HG03108 (cell line): ENCODE data around the gene SPTLC2.
"Not testable (repeated sequence)": the region's sequence is repeated elsewhere in the genome, so short reads cannot be mapped to it uniquely, and the experiment has no call there.

Experiments
- ATAC-seq: cut with Tn5 transposase; IDR thresholded peaks from one replicate; pipeline ENCODE4 v1.9.1; 2021; ENCODE audit warnings: moderate library complexity; ENCODE audit not compliant: unreplicated experiment

Gene SPTLC2

DNA sequence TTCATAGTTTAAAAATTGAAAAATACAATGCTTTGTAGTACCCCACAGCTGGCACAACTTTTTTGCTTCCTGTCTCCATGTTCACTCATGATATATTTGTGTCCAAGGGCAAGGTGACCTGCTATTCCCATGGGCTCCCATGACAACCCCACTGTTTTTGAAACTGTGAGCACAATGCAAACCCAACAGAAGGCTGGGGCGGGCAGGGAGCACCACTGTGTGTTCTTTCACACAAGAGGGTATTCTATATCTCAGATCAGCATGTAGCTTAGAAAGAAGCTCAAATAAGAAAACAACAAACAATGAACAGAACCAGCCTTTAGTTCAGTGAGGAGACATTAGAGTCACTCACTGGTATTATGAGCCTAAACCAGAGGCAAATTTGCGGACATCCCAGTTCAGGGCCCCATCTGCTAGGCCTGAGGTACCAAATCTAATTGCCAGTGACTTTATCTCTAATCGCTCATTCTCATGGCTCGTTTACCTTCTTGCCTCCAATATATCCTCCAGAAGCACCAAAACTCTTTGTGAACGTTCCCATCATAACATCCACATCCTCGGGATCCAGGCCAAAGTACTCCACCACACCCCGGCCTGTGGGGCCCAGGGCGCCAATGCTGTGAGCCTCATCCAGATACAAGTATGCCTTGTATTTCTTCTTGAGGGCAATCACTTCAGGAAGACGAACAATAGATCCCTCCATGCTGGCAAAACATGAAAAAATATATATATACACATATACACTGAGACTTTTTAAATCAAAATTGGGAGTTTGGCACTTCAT, 61.4 kb downstream of the SPTLC2 start:
- no peak for ATAC-seq

DNA sequence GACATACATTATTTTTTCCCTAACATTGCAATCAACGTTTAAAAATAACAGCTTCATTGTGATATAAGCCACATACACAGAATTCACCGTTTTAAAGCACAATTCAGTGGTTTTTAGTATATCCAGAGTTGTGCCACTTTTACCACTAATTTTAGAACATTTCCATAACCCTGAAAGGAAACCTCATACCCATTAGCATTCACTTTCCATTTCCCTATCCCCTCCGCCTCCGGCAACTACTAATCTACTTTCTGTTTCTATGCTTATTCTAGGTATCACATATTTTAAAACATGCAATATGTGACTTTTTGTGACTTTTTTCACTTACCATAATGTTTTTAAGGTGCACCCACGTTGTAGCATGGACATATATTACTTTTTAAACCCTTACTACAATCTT, 62.2 kb downstream of the SPTLC2 start:
- peak; percentile 59 for ATAC-seq

GRCh38 chr14:77549451-77549850, 67.0 kb downstream of the SPTLC2 start:
- ATAC-seq = no peak

DNA sequence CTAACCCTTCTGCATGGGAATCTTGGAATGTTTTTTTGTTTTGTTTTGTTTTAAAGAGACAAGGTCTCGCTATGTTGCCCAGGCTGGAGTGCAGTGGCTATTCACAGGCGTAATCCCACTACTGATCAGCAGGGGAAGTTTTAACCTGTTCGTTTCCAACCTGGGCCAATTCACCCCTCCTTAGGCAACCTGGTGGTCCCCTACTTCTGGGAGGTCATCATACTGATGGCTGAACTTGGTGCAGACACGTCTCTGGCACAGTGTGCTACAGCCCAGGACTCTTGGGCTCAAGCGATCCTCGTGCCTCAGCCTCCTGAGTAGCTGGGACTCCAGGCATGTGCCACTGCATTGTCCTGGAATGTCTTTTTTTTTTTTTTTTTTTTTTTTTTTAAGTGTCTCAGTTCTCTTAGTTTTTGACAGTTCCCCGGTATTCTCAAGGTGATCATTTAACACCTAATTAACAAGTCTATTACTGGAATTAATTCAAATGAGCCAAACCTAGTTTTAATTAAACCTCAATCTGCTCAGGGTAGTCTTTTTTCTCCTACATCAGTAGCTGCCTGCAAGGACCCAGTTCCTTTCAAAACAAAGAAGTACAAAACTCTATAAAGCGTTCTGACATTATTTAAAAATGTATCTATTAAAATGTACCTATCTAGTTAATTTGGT, 68.8 kb downstream of the SPTLC2 start:
- ATAC-seq = no peak

- not testable (repeated sequence) for ATAC-seq
Measured at GRCh38 chr14:77545171-77545570, 71.3 kb downstream of the SPTLC2 start.

- no peak for ATAC-seq
Measured at GRCh38 chr14:77544571-77544970, 71.9 kb downstream of the SPTLC2 start.

GRCh38 chr14:77543637-77544334, 72.7 kb downstream of the SPTLC2 start:
- no peak for ATAC-seq

DNA sequence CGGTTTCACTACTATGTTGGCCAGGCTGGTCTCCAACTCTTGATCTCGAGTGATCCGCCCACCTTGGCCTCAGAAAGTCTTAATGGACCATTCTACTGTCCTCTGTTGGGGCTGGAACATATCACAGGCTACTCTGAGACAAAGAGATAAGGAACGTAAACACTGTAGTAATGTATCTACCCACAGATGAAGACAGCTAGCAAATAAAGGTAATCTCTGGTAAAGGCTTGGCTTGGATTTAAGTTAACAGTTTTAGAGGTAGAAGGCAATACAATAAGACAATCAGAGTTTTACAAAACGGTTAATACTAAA, 73.2 kb downstream of the SPTLC2 start:
- ATAC-seq = no peak

- no peak for ATAC-seq
Measured at GRCh38 chr14:77542421-77543239, 73.8 kb downstream of the SPTLC2 start.

DNA sequence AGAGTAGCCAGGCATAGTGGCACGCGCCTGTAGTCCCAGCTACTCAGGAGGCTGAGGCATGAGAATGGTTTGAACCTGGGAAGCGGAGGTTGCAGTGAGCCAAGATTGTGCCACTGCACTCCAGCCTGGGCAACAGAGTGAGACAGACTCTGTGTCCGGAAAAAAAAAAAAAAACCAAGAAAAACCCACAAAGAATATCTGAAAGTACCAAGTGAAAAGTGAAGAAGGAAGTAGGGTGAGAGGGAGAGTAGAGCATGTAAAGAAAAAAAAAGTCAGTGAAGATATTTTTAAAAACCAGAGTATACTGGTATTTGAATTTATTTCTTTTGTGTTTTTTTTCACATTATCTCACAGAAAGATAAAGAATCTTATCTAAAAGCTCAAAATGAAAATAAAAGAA, 74.5 kb downstream of the SPTLC2 start:
- no peak for ATAC-seq

GRCh38 chr14:77536951-77537350, 79.5 kb downstream of the SPTLC2 start:
- ATAC-seq = not testable (repeated sequence)

- ATAC-seq = no peak
Measured at GRCh38 chr14:77531071-77531470, 85.4 kb downstream of the SPTLC2 start.

DNA sequence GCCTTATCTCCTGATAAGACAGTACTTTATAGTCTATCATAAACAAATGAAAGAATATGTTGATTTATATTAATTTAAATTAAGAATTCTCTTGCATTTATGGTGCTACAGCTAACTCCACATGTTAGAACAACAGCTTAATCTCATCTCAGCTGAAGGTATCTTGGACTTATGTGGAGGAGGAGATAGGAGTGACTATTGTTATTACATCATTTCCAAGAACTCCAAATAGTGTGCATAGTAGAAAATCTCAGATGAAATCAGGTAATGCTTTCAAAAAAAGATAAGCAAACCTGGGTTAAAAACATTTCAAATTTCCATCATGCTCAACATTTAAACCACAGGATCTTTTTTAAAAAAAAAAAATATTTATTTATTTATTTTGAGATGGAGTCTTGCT, 86.5 kb downstream of the SPTLC2 start:
- no peak for ATAC-seq

- no peak for ATAC-seq
Measured at GRCh38 chr14:77529213-77529612, 87.2 kb downstream of the SPTLC2 start.

GRCh38 chr14:77528701-77529100, 87.7 kb downstream of the SPTLC2 start:
- ATAC-seq = not testable (repeated sequence)

- no peak for ATAC-seq
Measured at GRCh38 chr14:77526266-77526665, 90.2 kb downstream of the SPTLC2 start.

GRCh38 chr14:77524536-77524935, 91.9 kb downstream of the SPTLC2 start:
- no peak for ATAC-seq

DNA sequence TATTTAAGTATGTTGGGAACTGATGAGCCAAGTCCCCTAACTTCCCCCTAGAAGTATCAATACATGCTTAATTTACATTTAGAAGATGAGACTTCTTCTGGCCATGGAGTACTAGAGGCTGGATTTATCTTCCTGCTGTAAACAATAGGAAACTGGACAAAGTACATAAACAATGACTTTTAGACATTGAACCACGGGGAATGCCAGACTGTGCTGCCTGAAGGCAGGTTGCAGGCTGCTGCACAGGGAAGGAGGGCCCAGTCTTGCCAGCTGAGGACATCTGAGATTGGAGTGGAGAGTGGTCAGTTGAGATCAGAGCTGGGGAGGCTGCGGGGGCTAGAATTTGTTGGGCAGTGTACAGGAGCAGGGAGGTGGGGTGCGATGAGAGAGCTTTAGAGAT, 93.3 kb downstream of the SPTLC2 start:
- no peak for ATAC-seq

DNA sequence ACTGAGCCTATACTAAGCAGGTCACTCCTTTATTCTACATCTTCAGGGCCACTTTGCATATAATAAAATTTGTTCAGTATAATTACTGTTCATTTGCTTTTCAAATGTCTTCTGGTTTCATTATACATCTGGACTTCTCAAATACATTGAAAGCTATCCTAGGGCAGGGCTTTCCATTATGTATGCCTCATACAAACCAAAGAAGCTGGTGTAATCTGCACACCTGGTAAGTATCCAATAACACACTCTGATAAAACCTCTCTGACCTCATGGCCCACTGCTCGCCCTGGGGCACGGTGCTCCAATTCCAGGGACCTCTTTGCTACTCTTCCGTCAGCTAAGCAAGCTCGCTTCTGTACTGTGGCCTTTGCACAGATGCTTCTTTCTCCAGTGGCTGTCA, 95.9 kb downstream of the SPTLC2 start:
- no peak for ATAC-seq

DNA sequence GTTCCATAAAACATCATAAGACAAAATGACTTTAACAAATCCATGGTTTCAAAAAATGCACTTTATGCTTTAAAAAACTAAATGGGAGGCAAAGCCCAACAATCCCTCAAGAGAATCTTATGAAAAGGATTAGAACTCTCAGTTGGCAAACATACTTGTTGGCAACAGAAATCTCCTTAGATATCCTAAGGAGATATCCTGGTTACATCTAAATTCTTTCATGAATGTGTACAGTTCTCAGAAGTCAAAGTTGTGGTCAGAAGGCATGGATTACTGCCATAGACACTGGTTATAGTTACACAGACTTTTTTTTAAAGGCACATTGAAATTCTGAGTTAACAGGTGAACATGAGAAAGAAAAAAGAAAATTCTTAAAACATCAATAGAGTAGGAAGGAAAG, 100.3 kb downstream of the SPTLC2 start:
- no peak for ATAC-seq

DNA sequence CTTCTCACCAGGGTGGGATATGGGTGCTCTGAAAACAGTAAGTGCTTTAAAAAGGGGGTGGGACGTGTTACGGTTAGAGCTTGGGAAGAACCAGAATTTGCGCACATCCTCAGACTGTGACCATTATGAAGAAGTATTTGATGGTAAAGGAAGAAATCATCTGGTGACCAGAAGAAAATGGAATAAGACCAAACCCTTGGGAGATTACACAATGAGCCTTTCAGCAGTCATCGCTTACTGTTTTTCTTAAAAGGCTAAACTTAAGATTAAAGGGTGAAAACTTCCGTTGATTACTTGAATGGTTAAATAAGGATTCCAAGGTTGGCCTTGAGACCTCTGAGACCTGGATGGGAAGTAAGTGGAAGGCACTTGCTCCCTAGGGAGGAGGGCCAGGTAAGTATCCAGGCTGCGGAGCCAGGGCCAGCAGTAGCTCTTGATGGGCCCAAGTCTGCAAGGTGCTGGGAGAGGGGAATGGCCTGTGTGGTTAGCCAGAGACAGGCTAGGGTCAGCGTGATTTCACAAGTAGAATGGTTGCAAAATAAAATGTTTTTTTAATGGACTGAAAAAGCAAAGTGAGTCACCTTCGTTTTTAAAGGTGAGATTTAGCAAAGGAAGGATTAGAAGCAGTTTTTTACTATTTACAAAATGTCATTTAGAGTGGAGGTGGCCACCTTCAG, 104.8 kb downstream of the SPTLC2 start:
- no peak for ATAC-seq
